Measurements from ENCODE around the gene CCNL2.

GRCh38 chr1:1373051-1373814 lies 25.9 kb downstream of the CCNL2 start:
- TF ChIP-seq CTCF (IDR thresholded peaks at IDR 0.05) (no peak), POLR2A (IDR thresholded peaks at IDR 0.05) (no peak), POLR2AphosphoS5 (IDR thresholded peaks at IDR 0.05) (no peak)

Measured in gastroesophageal sphincter (tissue), 3 donors.